ENCODE measurements around the gene PLA2G12B.

- TF ChIP-seq, protein P1, sequence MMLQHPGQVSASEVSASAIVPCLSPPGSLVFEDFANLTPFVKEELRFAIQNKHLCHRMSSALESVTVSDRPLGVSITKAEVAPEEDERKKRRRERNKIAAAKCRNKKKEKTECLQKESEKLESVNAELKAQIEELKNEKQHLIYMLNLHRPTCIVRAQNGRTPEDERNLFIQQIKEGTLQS (IDR thresholded peaks at IDR 0.05): no peak
- TF ChIP-seq, protein P2, sequence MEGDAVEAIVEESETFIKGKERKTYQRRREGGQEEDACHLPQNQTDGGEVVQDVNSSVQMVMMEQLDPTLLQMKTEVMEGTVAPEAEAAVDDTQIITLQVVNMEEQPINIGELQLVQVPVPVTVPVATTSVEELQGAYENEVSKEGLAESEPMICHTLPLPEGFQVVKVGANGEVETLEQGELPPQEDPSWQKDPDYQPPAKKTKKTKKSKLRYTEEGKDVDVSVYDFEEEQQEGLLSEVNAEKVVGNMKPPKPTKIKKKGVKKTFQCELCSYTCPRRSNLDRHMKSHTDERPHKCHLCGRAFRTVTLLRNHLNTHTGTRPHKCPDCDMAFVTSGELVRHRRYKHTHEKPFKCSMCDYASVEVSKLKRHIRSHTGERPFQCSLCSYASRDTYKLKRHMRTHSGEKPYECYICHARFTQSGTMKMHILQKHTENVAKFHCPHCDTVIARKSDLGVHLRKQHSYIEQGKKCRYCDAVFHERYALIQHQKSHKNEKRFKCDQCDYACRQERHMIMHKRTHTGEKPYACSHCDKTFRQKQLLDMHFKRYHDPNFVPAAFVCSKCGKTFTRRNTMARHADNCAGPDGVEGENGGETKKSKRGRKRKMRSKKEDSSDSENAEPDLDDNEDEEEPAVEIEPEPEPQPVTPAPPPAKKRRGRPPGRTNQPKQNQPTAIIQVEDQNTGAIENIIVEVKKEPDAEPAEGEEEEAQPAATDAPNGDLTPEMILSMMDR (IDR thresholded peaks at IDR 0.05; ENCODE audit: low read depth, low read length, missing input control): no peak
- TF ChIP-seq HNF4G (IDR thresholded peaks at IDR 0.05) (no peak), SP1 (IDR thresholded peaks at IDR 0.05) (no peak), YY1 (IDR thresholded peaks at IDR 0.05) (no peak), RAD21 (IDR thresholded peaks at IDR 0.05) (no peak), EGR1 (IDR thresholded peaks at IDR 0.05; ENCODE audit: low read depth in 2 of 2) (no peak)
- TF ChIP-seq, protein P3, sequence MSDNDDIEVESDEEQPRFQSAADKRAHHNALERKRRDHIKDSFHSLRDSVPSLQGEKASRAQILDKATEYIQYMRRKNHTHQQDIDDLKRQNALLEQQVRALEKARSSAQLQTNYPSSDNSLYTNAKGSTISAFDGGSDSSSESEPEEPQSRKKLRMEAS (IDR thresholded peaks at IDR 0.05): no peak
Measured at GRCh38 chr10:72889391-72889831, 65.2 kb downstream of the PLA2G12B start.
